DMS 273 treated with DMSO at 0.1 percent for 48 hours (cell line): ENCODE measurements around the gene CD3G.
"Not testable (repeated sequence)": the region's sequence is repeated elsewhere in the genome, so short reads cannot be mapped to it uniquely, and the experiment has no call there.

Source experiments
- DNase-seq: peaks from one replicate; lab custom pipeline; 2025; lab: John Stamatoyannopoulos, UW

Gene CD3G

GRCh38 chr11:118380571-118380970 lies 36.4 kb downstream of the CD3G start:
- no peak for DNase-seq

DNA sequence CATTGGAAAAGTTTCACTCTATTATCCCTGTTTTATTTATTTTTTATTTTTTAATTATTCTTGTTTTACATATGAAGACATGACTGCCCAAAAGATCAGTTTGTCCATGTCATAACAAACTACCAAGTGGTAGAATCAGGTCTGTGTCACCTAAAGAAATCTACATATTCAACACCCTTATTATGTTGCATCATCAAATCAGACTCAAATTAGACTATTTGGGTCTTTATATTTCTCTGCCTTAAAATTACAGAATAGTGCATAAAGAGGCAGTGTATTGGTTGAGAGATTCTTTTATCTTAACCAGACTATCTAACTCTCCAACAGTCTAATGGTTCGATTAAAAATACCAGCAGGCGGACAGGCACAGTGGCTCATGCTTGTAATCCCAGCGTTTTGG lies 38.8 kb downstream of the CD3G start:
- DNase-seq: no peak

DNA sequence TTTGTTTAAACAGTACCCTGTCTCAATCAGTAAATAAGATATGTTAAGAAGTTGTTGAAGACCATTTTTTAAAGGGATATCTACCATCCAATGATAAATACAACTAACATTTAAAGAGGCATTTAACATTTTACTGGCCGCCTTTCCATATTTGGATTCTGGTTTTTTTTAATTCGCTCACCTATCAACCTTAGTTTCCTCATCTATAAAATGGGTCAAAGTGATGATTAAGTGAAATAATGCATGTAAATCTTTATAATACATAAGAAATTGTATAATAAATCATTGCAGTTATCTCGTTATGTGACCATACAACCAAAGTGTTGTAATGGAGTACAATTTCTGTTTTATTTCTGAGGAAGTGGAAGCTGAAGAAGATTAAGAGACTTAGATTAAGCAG lies 39.5 kb downstream of the CD3G start:
- DNase-seq: no peak

DNA sequence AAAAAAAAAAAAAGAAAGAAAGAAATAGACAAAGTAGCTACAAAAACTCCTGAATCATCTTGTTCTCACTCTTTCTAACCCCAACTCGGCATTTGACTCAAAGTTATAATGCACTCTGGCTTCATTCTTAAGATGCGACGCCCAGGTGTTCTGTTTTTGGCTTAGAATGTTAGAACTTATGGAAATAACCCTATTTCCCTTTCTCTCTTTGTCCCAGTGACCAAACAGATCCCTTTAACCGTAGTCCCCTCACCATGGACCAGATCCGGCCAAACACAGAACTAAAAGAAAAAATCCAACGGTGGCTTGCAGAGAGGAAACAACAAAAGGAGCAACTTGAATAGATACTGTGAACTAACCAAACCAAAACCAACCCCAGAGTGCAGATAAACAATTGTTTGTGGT lies 52.0 kb downstream of the CD3G start:
- DNase-seq: no peak

- DNase-seq: no peak
Observed at GRCh38 chr11:118397448-118397847, 53.3 kb downstream of the CD3G start.

DNA sequence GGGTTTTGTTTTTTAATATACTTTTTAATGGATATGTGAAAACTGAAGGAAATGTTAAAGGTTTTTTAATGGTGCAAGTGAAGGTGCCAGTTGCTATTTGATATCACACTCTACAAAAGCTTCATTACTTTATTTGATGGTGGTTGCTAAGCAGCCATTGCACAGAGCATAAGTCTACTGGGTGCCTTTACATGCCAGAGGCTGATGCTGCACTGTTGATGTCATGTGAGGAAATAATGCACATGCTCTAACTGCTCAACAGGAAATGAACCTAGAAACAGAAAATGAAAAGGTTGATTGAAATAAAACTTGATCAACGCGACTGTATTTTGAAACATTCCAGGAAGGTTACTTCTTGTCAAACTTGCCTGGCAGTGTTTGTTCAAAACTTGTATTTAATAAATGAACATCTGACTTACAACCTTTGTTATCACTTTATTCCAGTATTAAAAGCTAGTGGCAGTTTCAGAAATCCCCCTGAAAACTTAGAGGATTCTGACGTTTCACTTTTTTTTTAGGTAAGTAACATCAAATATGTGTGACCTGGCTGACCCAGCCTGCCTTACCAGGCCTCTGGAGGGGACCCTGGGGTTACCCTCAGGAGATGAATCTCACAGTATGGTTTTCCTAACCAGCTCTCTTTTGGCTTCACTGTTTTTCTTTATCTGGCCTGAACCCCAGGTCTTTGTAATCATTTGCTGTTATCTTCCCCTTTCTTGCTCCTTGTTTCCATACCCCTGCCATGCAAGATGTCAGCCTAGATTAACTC lies 54.8 kb downstream of the CD3G start:
- DNase-seq: no peak

- peak; percentile 70 for DNase-seq
Observed at GRCh38 chr11:118401151-118401879, 57.2 kb downstream of the CD3G start, which contains the start of gene ATP5MG. ATP5MG (plus strand) TSS chr11:118401606; CDS start chr11:118401666, 60 bp downstream.

- no peak for DNase-seq
Observed at GRCh38 chr11:118401880-118402590, 57.9 kb downstream of the CD3G start.

- DNase-seq: not testable (repeated sequence)
Observed at GRCh38 chr11:118402594-118402993, 58.5 kb downstream of the CD3G start.
